ENCODE data around the gene SKI.

DNA sequence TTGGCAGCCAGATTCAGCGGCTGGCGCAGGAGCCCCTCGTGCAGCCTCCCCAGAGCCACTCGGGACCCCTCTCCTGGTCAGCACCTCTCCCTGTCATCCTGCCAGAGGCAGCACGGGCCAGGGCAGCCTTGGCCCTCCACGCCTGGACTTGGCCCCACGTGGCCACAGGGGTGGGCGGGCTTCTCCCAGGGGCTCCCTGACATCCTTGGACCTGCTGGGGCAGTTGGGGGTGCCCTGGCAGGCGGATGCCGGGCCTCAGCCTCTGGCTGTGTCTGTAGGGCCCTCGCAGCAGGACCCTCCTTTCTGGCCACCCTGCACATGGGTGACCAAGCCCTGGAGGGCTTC is 103.1 kb downstream of the SKI start:
- TF ChIP-seq, protein P1, sequence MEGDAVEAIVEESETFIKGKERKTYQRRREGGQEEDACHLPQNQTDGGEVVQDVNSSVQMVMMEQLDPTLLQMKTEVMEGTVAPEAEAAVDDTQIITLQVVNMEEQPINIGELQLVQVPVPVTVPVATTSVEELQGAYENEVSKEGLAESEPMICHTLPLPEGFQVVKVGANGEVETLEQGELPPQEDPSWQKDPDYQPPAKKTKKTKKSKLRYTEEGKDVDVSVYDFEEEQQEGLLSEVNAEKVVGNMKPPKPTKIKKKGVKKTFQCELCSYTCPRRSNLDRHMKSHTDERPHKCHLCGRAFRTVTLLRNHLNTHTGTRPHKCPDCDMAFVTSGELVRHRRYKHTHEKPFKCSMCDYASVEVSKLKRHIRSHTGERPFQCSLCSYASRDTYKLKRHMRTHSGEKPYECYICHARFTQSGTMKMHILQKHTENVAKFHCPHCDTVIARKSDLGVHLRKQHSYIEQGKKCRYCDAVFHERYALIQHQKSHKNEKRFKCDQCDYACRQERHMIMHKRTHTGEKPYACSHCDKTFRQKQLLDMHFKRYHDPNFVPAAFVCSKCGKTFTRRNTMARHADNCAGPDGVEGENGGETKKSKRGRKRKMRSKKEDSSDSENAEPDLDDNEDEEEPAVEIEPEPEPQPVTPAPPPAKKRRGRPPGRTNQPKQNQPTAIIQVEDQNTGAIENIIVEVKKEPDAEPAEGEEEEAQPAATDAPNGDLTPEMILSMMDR (IDR thresholded peaks at IDR 0.05; ENCODE audit: low read depth, low read length) = no peak
- no peak for TF ChIP-seq EZH2phosphoT487 (IDR thresholded peaks at IDR 0.05; ENCODE audit: low read depth)

Measured in OCI-LY3 (cell line).